WERI-Rb-1 (cell line): ENCODE results near the gene RAX.
"Not testable (repeated sequence)": the region's sequence is repeated elsewhere in the genome, so short reads cannot be mapped to it uniquely, and the experiment has no call there.

Source experiments
- DNase-seq: peaks from one replicate; pipeline ENCODE4 v3.0.0-alpha.2; 2020
- H3K27ac ChIP-seq: fragments of 250-450 bp; sonication (Bioruptor Pico); 2 replicates; pipeline ENCODE4 v1.5.1; 2020; ENCODE audit warnings: mild to moderate bottlenecking, moderate library complexity
- H3K27me3 ChIP-seq: fragments of 250-450 bp; sonication (Bioruptor Pico); 2 replicates; pipeline ENCODE4 v1.5.1; 2021; ENCODE audit warnings: mild to moderate bottlenecking, low read depth, moderate library complexity; ENCODE audit not compliant: insufficient read depth, severe bottlenecking
- H3K36me3 ChIP-seq: fragments of 250-450 bp; sonication (Bioruptor Pico); 2 replicates; pipeline ENCODE4 v1.5.1; 2020; ENCODE audit warnings: mild to moderate bottlenecking, moderate library complexity
- H3K4me3 ChIP-seq: 2 replicates; pipeline ENCODE4 v1.5.1; 2011; ENCODE audit warnings: low read depth, mild to moderate bottlenecking, control low read depth, low read length
- H3K9me3 ChIP-seq: fragments of 250-450 bp; sonication (Bioruptor Pico); 2 replicates; pipeline ENCODE4 v1.5.1; 2021; ENCODE audit warnings: mild to moderate bottlenecking, moderate library complexity; ENCODE audit not compliant: severe bottlenecking
- TF ChIP-seq, protein P1 (sequence below): IDR thresholded peaks from 2 replicates; pipeline ENCODE4 v1.5.1; 2011; ENCODE audit warnings: low read depth, mild to moderate bottlenecking, control low read depth, inconsistent platforms, low read length

RAX gene

DNA sequence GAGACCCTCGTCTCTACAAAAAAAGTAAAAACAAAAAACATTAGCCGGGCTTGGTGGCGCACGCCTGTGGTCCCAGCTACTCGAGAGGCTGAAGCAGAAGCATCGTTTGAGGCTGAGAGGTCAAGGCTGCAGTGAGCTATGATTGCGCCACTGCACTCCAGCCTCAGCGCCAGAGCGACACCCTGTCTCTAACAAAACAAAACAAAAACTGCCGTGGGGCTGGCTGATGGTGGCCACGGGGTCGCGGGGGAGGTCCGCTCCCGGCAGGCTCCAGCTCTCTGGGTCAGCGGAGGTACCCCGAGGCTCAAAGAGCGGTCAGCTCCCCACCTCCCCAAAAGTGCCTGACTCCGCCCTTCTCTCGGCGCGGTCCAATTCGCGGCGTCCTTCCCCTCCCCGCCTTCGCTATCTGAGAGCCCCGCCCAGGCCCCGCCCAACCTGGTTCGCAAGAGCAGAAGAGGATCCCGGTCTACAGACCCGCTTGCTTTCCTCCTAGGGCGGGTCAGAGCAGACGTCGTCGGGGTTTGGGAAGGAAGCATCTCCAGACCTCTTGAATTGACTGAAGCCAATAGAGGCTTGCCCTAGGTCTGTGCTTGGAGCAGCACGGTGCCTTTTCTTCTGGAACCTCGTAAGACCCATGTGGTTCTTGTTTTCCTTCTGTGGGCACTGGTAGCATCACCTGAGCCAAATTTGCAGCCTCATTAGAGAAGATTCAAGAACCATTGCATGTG is 7.8 kb downstream of the RAX start:
- Histone ChIP-seq H3K9me3 (peaks cover 11% of the 10 kb centered on the region), H3K27me3 (no peaks in the 10 kb centered on the region), H3K27ac (peak overlapping the region; percentile 60), H3K36me3 (peaks cover 37% of the 10 kb centered on the region), H3K4me3 (peak overlapping the region; percentile 33)
- TF ChIP-seq, protein P1, sequence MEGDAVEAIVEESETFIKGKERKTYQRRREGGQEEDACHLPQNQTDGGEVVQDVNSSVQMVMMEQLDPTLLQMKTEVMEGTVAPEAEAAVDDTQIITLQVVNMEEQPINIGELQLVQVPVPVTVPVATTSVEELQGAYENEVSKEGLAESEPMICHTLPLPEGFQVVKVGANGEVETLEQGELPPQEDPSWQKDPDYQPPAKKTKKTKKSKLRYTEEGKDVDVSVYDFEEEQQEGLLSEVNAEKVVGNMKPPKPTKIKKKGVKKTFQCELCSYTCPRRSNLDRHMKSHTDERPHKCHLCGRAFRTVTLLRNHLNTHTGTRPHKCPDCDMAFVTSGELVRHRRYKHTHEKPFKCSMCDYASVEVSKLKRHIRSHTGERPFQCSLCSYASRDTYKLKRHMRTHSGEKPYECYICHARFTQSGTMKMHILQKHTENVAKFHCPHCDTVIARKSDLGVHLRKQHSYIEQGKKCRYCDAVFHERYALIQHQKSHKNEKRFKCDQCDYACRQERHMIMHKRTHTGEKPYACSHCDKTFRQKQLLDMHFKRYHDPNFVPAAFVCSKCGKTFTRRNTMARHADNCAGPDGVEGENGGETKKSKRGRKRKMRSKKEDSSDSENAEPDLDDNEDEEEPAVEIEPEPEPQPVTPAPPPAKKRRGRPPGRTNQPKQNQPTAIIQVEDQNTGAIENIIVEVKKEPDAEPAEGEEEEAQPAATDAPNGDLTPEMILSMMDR: no peak
- peak; percentile 89 for DNase-seq

DNA sequence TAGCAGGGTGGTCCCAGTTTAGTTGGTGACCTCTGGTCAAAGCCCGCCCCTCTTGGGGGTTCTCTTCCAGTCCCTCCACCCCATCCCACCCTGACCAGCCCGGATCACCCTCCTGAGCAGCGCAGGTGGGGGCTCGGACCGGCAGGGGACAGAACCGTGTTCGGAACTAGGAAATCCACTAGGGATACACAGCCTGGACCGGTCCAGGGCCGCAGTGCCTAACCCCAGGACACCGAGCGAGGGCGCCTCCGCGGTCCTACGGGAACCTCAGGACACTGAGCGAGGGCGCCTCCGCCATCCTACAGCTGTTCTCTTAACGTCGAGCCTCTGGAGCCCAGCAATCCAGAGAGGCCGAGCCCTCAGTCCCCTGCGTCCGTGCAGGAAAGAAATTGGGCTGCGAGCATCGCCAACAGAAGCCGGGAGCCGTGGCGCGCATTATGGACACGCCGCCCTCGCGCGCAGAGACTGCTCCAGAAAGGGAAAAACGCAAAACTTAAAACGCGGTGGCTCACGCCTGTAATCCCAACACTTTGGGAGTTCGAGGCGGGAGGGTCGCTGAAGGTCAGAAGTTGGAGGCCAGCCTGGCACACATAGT is 8.5 kb downstream of the RAX start:
- H3K4me3 ChIP-seq: no peak overlapping the region
- TF ChIP-seq, protein P1: no peak
- no peaks in the 10 kb centered on the region for H3K27me3 ChIP-seq

DNA sequence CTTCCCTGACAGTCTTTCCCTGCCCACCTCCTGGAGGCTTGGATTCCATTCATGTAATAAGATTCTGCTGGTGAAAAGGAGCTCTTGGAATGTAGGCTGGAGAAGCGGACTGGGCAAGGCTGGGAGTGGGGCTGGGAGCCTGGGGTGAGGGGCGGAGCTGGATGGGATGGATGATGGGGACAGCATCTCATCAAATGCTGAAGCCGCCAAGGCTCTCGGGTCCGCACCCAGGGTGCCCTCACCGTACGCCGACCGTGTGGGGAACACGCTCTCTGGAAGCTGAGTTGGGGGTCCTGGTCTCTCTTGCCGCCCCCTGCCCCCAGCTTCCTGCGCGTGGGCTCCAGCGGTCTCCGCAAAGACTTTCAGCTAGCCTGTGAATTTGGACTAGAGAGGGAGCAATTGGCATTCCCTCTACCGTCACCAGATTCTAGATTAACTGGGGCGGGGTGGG is 9.1 kb downstream of the RAX start:
- Histone ChIP-seq H3K36me3 (peaks cover 26% of the 10 kb centered on the region), H3K9me3 (peaks cover 11% of the 10 kb centered on the region), H3K27ac (no peak overlapping the region), H3K4me3 (no peak overlapping the region), H3K27me3 (no peaks in the 10 kb centered on the region)
- TF ChIP-seq, protein P1: no peak
- no peak for DNase-seq

More for the DNA sequence above, 8.5 kb downstream of the RAX start:
- Histone ChIP-seq H3K27ac (no peak overlapping the region), H3K36me3 (peaks cover 31% of the 10 kb centered on the region), H3K9me3 (peaks cover 11% of the 10 kb centered on the region)
- no peak for DNase-seq

- Histone ChIP-seq H3K27me3 (no peaks in the 10 kb centered on the region), H3K9me3 (peaks cover 11% of the 10 kb centered on the region), H3K4me3 (no peak overlapping the region), H3K36me3 (peaks cover 22% of the 10 kb centered on the region), H3K27ac (no peak overlapping the region)
- TF ChIP-seq, protein P1: no peak
- DNase-seq: no peak
Observed at GRCh38 chr18:59263661-59264060, 9.6 kb downstream of the RAX start.

GRCh38 chr18:59262243-59262642 is 11.0 kb downstream of the RAX start:
- H3K27me3 ChIP-seq: not testable (repeated sequence)

DNA sequence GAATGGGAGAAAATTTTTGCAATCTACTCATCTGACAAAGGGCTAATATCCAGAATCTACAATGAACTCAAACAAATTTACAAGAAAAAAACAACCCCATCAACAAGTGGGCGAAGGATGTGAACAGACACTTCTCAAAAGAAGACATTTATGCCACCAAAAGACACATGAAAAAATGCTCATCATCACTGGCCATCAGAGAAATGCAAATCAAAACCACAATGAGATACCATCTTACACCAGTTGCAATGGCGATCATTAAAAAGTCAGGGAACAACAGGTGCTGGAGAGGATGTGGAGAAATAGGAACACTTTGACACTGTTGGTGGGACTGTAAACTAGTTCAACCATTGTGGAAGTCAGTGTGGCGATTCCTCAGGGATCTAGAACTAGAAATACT is 11.4 kb downstream of the RAX start:
- H3K4me3 ChIP-seq, DNase-seq, H3K36me3 ChIP-seq, H3K27ac ChIP-seq, H3K27me3 ChIP-seq: not testable (repeated sequence)
- H3K9me3 ChIP-seq: peaks cover 16% of the 10 kb centered on the region

More at GRCh38 chr18:59262243-59262642, 11.0 kb downstream of the RAX start:
- not testable (repeated sequence) for H3K4me3 ChIP-seq, DNase-seq, H3K36me3 ChIP-seq, H3K27ac ChIP-seq
- H3K9me3 ChIP-seq: peaks cover 12% of the 10 kb centered on the region

GRCh38 chr18:59255491-59255890 is 17.8 kb downstream of the RAX start:
- not testable (repeated sequence) for H3K27ac ChIP-seq

More at GRCh38 chr18:59255491-59255890, 17.8 kb downstream of the RAX start:
- H3K9me3 ChIP-seq: peaks cover 16% of the 10 kb centered on the region
- H3K36me3 ChIP-seq, H3K4me3 ChIP-seq, H3K27me3 ChIP-seq, DNase-seq: not testable (repeated sequence)
